ENCODE results near the gene CACNA1C.

- TF ChIP-seq YY1 (IDR thresholded peaks at IDR 0.05; ENCODE audit: low read depth) (no peak), RFX5 (IDR thresholded peaks at IDR 0.05; ENCODE audit: low read length) (no peak), CTCF (IDR thresholded peaks at IDR 0.05) (no peak), POLR2AphosphoS5 (IDR thresholded peaks at IDR 0.05; ENCODE audit: low read depth, low read length) (no peak), FOXM1 (IDR thresholded peaks at IDR 0.05; ENCODE audit: low read depth) (no peak), NFIC (IDR thresholded peaks at IDR 0.05; ENCODE audit: borderline replicate concordance) (no peak), USF2 (IDR thresholded peaks at IDR 0.05; ENCODE audit: borderline replicate concordance, low read depth, low read length) (no peak), TAF1 (IDR thresholded peaks at IDR 0.05; ENCODE audit: borderline replicate concordance, low read depth, low read length) (no peak)
These were observed 219.2 kb downstream of the CACNA1C start for GRCh38 chr12:2271961-2272360.
